ENCODE results near the gene SRD5A1.

- no peak for TF ChIP-seq CTCF (IDR thresholded peaks at IDR 0.05)
- no peak for TF ChIP-seq ZFX (IDR thresholded peaks at IDR 0.05; ENCODE audit: borderline replicate concordance)
Measured at GRCh38 chr5:6596388-6596787, 36.9 kb upstream of the SRD5A1 start.
